Adipose tissue (tissue), 3 donors: ENCODE results near the gene ZNF791. TPM values are rescaled to one million over a fixed set of nuclear protein-coding genes. Genes with fewer than 3 reads are reported as not detected.
"Not testable (repeated sequence)": the region's sequence is repeated elsewhere in the genome, so short reads cannot be mapped to it uniquely, and the experiment has no call there.

Source experiments
- H3K27ac ChIP-seq: one replicate; pipeline ENCODE4 v1.5.1; 2013; ENCODE audit warnings: low read depth, low read length
- WGBS, 3 donors: extraction: QIAGEN DNeasy Blood & Tissue Kit; methylation state at CpG; one replicate each; pipeline ENCODE4 v1.1.7; 2013; 5-methylcytosine and 5-hydroxymethylcytosine counted together
- polyA plus RNA-seq, 3 donors: library from polyadenylated mRNA; stranded (reverse); fragments of 200-250 nt; gene quantifications; one replicate each; pipeline ENCODE4 v1.2.3, GENCODE V29; 2013
- donor health status: healthy with polysubstance abuse.
- donor health status: Bipolar disorder and iron deficiency.
- donor health status: healthy.

The ZNF791 gene
- polyA plus RNA-seq, 3 donors, result 4.0 to 7.6 (median 4.4) TPM

GRCh38 chr19:12657966-12658365 is 47.2 kb downstream of the ZNF791 start:
- H3K27ac ChIP-seq, result no peak overlapping the region
- WGBS, 3 donors, result 95 to 96% (median 96%) methylated on average over 22 of the region's 22 CpGs

- H3K27ac ChIP-seq, result no peak overlapping the region
Observed at GRCh38 chr19:12660980-12661379, 50.3 kb downstream of the ZNF791 start.

GRCh38 chr19:12664406-12665280 is 53.9 kb downstream of the ZNF791 start:
- no peak overlapping the region for H3K27ac ChIP-seq
- 80 to 87% (median 83%) methylated on average over 29 of the region's 29 CpGs for WGBS, 3 donors

More at GRCh38 chr19:12660980-12661379, 50.3 kb downstream of the ZNF791 start:
- WGBS, 3 donors, result 92 to 94% (median 93%) methylated on average over 12 of the region's 12 CpGs

GRCh38 chr19:12665281-12665573 is 54.5 kb downstream of the ZNF791 start:
- WGBS, 3 donors, result 54 to 78% (median 54%) methylated on average over 10 of the region's 10 CpGs
- no peak overlapping the region for H3K27ac ChIP-seq

GRCh38 chr19:12665671-12666264 is 55.0 kb downstream of the ZNF791 start:
- WGBS, 3 donors, result 40 to 49% (median 43%) methylated on average over 12 of the region's 12 CpGs
- no peak overlapping the region for H3K27ac ChIP-seq

- H3K27ac ChIP-seq, result no peak within 1 kb of the TSS
- WGBS, 3 donors, result 1 to 3% (median 2%) methylated on average over 41 to 46 of the region's 46 CpGs
Observed at GRCh38 chr19:12666265-12667048, 55.7 kb downstream of the ZNF791 start, which contains the start of the genes MAN2B1 and WDR83. Gene MAN2B1 (minus strand): TSS chr19:12666742. CDS start chr19:12666701, 41 bp downstream. Gene WDR83 (plus strand): TSS chr19:12666807. CDS start chr19:12669791, 2,984 bp downstream.

- 73 to 79% (median 75%) methylated on average over 4 of the region's 4 CpGs for WGBS, 3 donors
- no peak overlapping the region for H3K27ac ChIP-seq
Observed at GRCh38 chr19:12667731-12668302, 57.1 kb downstream of the ZNF791 start.

GRCh38 chr19:12668346-12668745 is 57.6 kb downstream of the ZNF791 start:
- H3K27ac ChIP-seq, result no peak overlapping the region
- 50 to 73% (median 68%) methylated on average over 8 of the region's 8 CpGs for WGBS, 3 donors

GRCh38 chr19:12668932-12669269 is 58.2 kb downstream of the ZNF791 start:
- H3K27ac ChIP-seq, result no peak overlapping the region
- 0 to 1% (median 1%) methylated on average over 24 of the region's 24 CpGs for WGBS, 3 donors

GRCh38 chr19:12669270-12670158 is 58.8 kb downstream of the ZNF791 start:
- peak overlapping the region; percentile 88 for H3K27ac ChIP-seq
- 0 to 1% (median 1%) methylated on average over 64 of the region's 64 CpGs for WGBS, 3 donors

GRCh38 chr19:12670159-12670928 is 59.6 kb downstream of the ZNF791 start:
- H3K27ac ChIP-seq, result no peak overlapping the region
- WGBS, 3 donors, result 29 to 43% (median 41%) methylated on average over 24 to 26 of the region's 26 CpGs

GRCh38 chr19:12672744-12673143 is 62.0 kb downstream of the ZNF791 start:
- WGBS, 3 donors, result 77 to 90% (median 85%) methylated on average over 10 of the region's 10 CpGs
- H3K27ac ChIP-seq, result no peak overlapping the region

- no peak overlapping the region for H3K27ac ChIP-seq
- 92 to 94% (median 94%) methylated on average over 10 of the region's 10 CpGs for whole genome bisulfite sequencing, 3 donors
Observed at GRCh38 chr19:12675399-12675798, 64.7 kb downstream of the ZNF791 start.

- H3K27ac ChIP-seq, result no peak overlapping the region
- 86 to 88% (median 87%) methylated on average over 13 to 15 of the region's 15 CpGs for WGBS, 3 donors
Observed at GRCh38 chr19:12675940-12676339, 65.2 kb downstream of the ZNF791 start.

GRCh38 chr19:12676384-12676792 is 65.7 kb downstream of the ZNF791 start:
- no peak overlapping the region for H3K27ac ChIP-seq
- WGBS, 3 donors, result 14 to 34% (median 18%) methylated on average over 4 of the region's 4 CpGs

- no peak overlapping the region for H3K27ac ChIP-seq
- WGBS, 3 donors, result 89 to 93% (median 91%) methylated on average over 12 of the region's 12 CpGs
Observed at GRCh38 chr19:12676928-12677327, 66.2 kb downstream of the ZNF791 start.

- not testable (repeated sequence) for H3K27ac ChIP-seq
- WGBS, 3 donors, result 75 to 90% (median 83%) methylated on average over 5 of the region's 5 CpGs
Observed at GRCh38 chr19:12678039-12678438, 67.3 kb downstream of the ZNF791 start.
